BLaER1 (cell line): ENCODE results near the gene RIN3.
"Not testable (repeated sequence)": the region's sequence is repeated elsewhere in the genome, so short reads cannot be mapped to it uniquely, and the experiment has no call there.

Experiments
- H3K27ac ChIP-seq: shearing (Covaris generic); formaldehyde crosslinking; 2 replicates; pipeline ENCODE4 v1.8.1; 2022
- H3K27me3 ChIP-seq: shearing (Covaris generic); formaldehyde crosslinking; 2 replicates; pipeline ENCODE4 v1.8.1; 2022
- H3K36me3 ChIP-seq: shearing (Covaris generic); formaldehyde crosslinking; 2 replicates; pipeline ENCODE4 v1.8.1; 2022
- H3K4me1 ChIP-seq: shearing (Covaris generic); formaldehyde crosslinking; 2 replicates; pipeline ENCODE4 v1.8.1; 2022
- H3K4me2 ChIP-seq: shearing (Covaris generic); formaldehyde crosslinking; 2 replicates; pipeline ENCODE4 v1.8.1; 2022
- H3K4me3 ChIP-seq: shearing (Covaris generic); formaldehyde crosslinking; 2 replicates; pipeline ENCODE4 v1.8.1; 2022
- H3K9ac ChIP-seq: shearing (Covaris generic); formaldehyde crosslinking; 2 replicates; pipeline ENCODE4 v1.8.1; 2022
- H3K9me3 ChIP-seq: shearing (Covaris generic); formaldehyde crosslinking; 2 replicates; pipeline ENCODE4 v1.8.1; 2022
- H4K20me1 ChIP-seq: shearing (Covaris generic); formaldehyde crosslinking; 2 replicates; pipeline ENCODE4 v1.8.1; 2022
- Cebpa-rat ChIP-seq: shearing (Covaris generic); IDR thresholded peaks from 2 replicates; pipeline ENCODE4 v1.8.1; 2022

RIN3 gene

GRCh38 chr14:92638266-92638665, 124.7 kb downstream of the RIN3 start:
- Histone ChIP-seq H3K9ac (no peak overlapping the region), H3K4me1 (peaks cover 20% of the 10 kb centered on the region), H3K27me3 (no peaks in the 10 kb centered on the region), H3K9me3 (no peaks in the 10 kb centered on the region), H3K4me3 (no peak overlapping the region), H3K4me2 (no peak overlapping the region), H3K36me3 (peaks cover 7% of the 10 kb centered on the region; the same call in 1 of the 2 replicates), H4K20me1 (peaks cover 20% of the 10 kb centered on the region), H3K27ac (no peak overlapping the region)
- no peak for TF ChIP-seq Cebpa-rat

- peaks cover 18% of the 10 kb centered on the region; the same call in 1 of the 2 replicates for H4K20me1 ChIP-seq
- H3K36me3 ChIP-seq: peaks cover 10% of the 10 kb centered on the region
- H3K9ac ChIP-seq: no peak overlapping the region
- H3K27me3 ChIP-seq: no peaks in the 10 kb centered on the region
- no peak overlapping the region for H3K4me3 ChIP-seq
- TF ChIP-seq Cebpa-rat: no peak
- no peak overlapping the region for H3K4me2 ChIP-seq
- H3K27ac ChIP-seq: no peak overlapping the region
- H3K9me3 ChIP-seq: no peaks in the 10 kb centered on the region
- H3K4me1 ChIP-seq: peaks cover 15% of the 10 kb centered on the region
Measured at GRCh38 chr14:92638904-92639303, 125.3 kb downstream of the RIN3 start.

GRCh38 chr14:92639472-92640117, 126.0 kb downstream of the RIN3 start:
- not testable (repeated sequence) for H3K9me3 ChIP-seq

GRCh38 chr14:92641306-92641705, 127.7 kb downstream of the RIN3 start:
- Histone ChIP-seq H3K27ac (no peak overlapping the region), H3K9ac (no peak overlapping the region), H3K36me3 (peaks cover 29% of the 10 kb centered on the region), H3K27me3 (no peaks in the 10 kb centered on the region), H4K20me1 (peaks cover 18% of the 10 kb centered on the region; the same call in 1 of the 2 replicates), H3K4me2 (no peak overlapping the region), H3K4me3 (no peak overlapping the region), H3K9me3 (peaks cover 13% of the 10 kb centered on the region), H3K4me1 (peaks cover 2% of the 10 kb centered on the region; the same call in 1 of the 2 replicates)
- no peak for TF ChIP-seq Cebpa-rat

More at GRCh38 chr14:92639472-92640117, 126.0 kb downstream of the RIN3 start:
- not testable (repeated sequence) for H3K4me3 ChIP-seq, H3K27me3 ChIP-seq, H3K9ac ChIP-seq, H3K4me1 ChIP-seq, H3K27ac ChIP-seq, H3K4me2 ChIP-seq
- peaks cover 18% of the 10 kb centered on the region; the same call in 1 of the 2 replicates for H4K20me1 ChIP-seq
- H3K36me3 ChIP-seq: peaks cover 17% of the 10 kb centered on the region

GRCh38 chr14:92644171-92644969, 130.8 kb downstream of the RIN3 start:
- no peak overlapping the region for H3K27ac ChIP-seq
- H3K4me2 ChIP-seq: no peak overlapping the region
- H3K9ac ChIP-seq: no peak overlapping the region

GRCh38 chr14:92644970-92645515, 131.5 kb downstream of the RIN3 start:
- H3K4me1 ChIP-seq: peaks cover 30% of the 10 kb centered on the region
- peaks cover 25% of the 10 kb centered on the region; the same call in 1 of the 2 replicates for H4K20me1 ChIP-seq
- H3K9me3 ChIP-seq: peaks cover 13% of the 10 kb centered on the region
- no peak overlapping the region for H3K27ac ChIP-seq
- no peak overlapping the region for H3K4me3 ChIP-seq
- peaks cover 29% of the 10 kb centered on the region for H3K36me3 ChIP-seq
- H3K27me3 ChIP-seq: no peaks in the 10 kb centered on the region
- no peak for TF ChIP-seq Cebpa-rat
- H3K9ac ChIP-seq: no peak overlapping the region
- H3K4me2 ChIP-seq: no peak overlapping the region

More at GRCh38 chr14:92644171-92644969, 130.8 kb downstream of the RIN3 start:
- Histone ChIP-seq H4K20me1 (0 out of 2 replicates have a peak, but pooled peaks cover 20% of the 10 kb centered on the region), H3K36me3 (peaks cover 29% of the 10 kb centered on the region), H3K9me3 (peaks cover 13% of the 10 kb centered on the region), H3K27me3 (no peaks in the 10 kb centered on the region), H3K4me1 (peaks cover 23% of the 10 kb centered on the region), H3K4me3 (no peak overlapping the region)
- no peak for TF ChIP-seq Cebpa-rat

GRCh38 chr14:92645841-92646478, 132.4 kb downstream of the RIN3 start:
- TF ChIP-seq Cebpa-rat: no peak
- no peak overlapping the region for H3K4me3 ChIP-seq
- no peak overlapping the region for H3K9ac ChIP-seq
- no peaks in the 10 kb centered on the region for H3K27me3 ChIP-seq
- peaks cover 33% of the 10 kb centered on the region; the same call in 1 of the 2 replicates for H4K20me1 ChIP-seq
- no peak overlapping the region for H3K4me2 ChIP-seq
- H3K36me3 ChIP-seq: peaks cover 29% of the 10 kb centered on the region
- peaks cover 39% of the 10 kb centered on the region for H3K4me1 ChIP-seq
- H3K9me3 ChIP-seq: peaks cover 13% of the 10 kb centered on the region
- no peak overlapping the region for H3K27ac ChIP-seq

GRCh38 chr14:92646952-92647796, 133.6 kb downstream of the RIN3 start:
- no peak overlapping the region; the same call in 1 of the 2 replicates for H3K4me2 ChIP-seq
- peaks cover 13% of the 10 kb centered on the region for H3K9me3 ChIP-seq
- peaks cover 50% of the 10 kb centered on the region for H3K4me1 ChIP-seq
- TF ChIP-seq Cebpa-rat: no peak
- no peak overlapping the region for H3K27ac ChIP-seq
- H3K27me3 ChIP-seq: peaks cover 3% of the 10 kb centered on the region
- peaks cover 36% of the 10 kb centered on the region; the same call in 1 of the 2 replicates for H4K20me1 ChIP-seq
- no peak overlapping the region for H3K9ac ChIP-seq
- H3K4me3 ChIP-seq: no peak overlapping the region
- H3K36me3 ChIP-seq: peaks cover 29% of the 10 kb centered on the region

- Histone ChIP-seq H3K4me1 (peaks cover 57% of the 10 kb centered on the region), H3K9me3 (peaks cover 13% of the 10 kb centered on the region), H3K4me2 (no peak overlapping the region; the same call in 1 of the 2 replicates), H3K4me3 (no peak overlapping the region), H3K9ac (no peak overlapping the region), H4K20me1 (peaks cover 43% of the 10 kb centered on the region), H3K36me3 (peaks cover 23% of the 10 kb centered on the region), H3K27me3 (peaks cover 9% of the 10 kb centered on the region), H3K27ac (no peak overlapping the region)
- TF ChIP-seq Cebpa-rat: no peak
Measured at GRCh38 chr14:92647797-92648279, 134.3 kb downstream of the RIN3 start.
